ENCODE data around the gene CEP95.
"Not testable (repeated sequence)": the region's sequence is repeated elsewhere in the genome, so short reads cannot be mapped to it uniquely, and the experiment has no call there.

Gene CEP95

GRCh38 chr17:64577025-64577424, 70.2 kb downstream of the CEP95 start:
- DNase-seq: not testable (repeated sequence)

DNA sequence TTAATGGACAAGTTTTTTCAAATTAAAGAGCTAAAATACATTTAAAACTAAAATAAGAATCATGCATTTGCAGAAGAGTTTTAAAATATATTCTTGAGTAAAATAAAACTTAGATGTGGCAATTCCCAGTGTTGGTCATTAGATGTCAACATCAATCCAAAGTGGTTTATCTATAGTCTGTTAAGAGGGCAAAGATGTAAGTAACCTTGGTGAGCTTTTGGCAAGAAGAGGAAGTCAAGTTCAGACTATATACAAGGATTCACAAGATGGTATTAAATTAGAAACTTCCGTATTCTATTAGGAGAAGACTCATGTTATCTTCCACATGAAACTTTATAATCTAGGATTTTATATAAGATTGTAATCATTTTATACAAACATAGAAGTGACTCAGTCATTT, 73.1 kb downstream of the CEP95 start:
- DNase-seq: no peak

DNA sequence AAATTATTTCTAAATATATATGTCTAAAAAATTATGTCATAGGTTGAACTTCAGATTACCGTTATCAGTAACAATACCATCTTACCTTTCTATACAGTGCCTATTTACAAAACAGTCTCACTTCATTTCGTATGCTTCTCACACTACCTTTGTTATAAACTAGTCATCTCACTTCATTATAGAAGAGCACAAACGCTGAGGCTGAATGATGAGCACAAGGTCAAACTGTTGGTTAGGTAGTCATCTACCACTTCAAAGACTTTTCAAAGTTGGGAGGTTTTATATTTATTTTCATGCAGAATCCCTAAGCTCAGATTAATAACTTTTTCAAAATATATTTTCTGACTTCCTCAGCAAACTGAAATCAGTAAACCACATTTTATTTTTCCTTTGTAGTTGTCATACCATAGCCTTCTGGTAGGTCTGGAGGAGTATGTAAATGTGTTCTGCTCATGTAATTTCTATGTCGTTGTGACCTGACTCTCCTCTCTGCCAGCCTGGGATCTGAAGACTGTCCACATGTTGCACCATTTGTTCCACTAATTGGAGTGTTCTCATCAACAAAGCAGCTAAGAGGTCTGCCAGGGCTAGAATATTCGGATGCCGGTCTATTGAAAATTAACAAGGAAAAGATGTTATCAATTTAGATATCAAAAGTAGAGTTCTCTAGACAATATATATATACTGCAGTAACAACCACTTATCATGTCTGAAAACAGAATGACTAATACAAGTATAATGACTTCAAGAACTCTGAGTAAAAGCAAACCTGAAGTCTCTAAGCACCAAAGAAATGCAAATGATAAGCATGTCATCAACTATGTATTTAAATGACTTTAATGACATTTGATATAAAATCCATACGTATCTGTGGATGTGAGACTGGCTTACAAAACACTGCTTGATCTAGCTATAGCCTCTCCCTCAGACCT, 73.9 kb downstream of the CEP95 start:
- DNase-seq: peak in 1 of 2 donors; percentile 7

DNA sequence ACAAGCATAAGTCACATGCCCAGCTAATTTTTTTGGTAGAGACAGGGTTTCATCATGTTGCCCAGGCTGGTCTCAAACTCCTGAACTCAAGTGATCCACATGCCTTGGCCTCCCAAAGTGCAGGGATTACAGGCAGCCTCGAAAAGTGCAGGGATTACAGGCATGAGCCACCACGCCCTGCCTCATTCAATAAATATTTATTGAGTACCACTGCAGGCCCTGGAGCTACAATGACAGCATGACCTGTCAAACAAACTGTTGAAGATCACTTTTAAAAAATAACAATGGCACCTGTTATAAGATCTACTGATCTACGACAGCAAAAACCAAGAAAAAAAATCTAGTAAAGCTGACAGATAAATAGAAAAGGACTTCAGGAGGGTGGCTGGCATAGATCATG, 76.3 kb downstream of the CEP95 start:
- DNase-seq: no peak

GRCh38 chr17:64585146-64585545, 78.4 kb downstream of the CEP95 start:
- no peak for DNase-seq
